ENCODE data around the gene ZNF222. TPM values are rescaled to one million over a fixed set of nuclear protein-coding genes. Genes with fewer than 3 reads are reported as not detected.

ZNF222 gene
- total RNA-seq (2022; extraction: Qiagen RNA extraction), result 2.9 to 4.7 TPM (median 3.3 TPM) in 5 replicates

DNA sequence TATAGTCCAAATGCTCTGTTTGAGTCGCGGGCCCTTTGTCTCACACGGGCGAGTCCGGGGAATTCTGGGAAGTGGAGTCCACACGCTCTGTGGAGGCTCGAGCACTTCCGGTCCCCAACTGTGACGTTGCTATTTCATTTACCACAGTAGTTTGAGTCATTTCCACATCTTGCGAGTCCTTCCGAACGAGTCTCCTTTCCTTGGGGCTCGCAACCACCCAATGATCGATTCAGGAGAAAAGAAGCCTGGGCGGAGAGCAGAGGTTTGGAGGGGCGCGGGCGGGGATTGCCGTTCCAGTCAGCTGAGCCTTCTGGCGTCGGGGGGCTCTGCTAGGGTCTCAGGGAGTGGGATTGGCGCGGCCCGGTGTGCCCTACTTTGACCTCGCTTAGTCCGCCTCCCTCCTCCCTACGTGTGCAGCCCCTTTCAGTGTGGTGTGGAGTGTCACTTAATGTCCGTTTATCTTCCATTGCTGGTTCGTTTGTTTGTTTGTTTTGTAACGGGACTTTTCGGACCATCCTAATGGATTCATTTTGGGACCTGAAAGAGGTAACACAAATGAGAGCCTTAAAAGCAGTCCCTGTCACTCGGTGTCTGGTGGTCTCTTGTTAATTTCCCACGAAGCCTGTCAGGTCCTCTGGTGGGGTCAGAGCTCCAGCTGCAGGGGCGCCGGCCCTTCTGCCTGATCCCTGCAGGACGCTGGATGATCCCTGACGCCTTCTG is at the start of gene ZNF222:
Gene ZNF222 (plus strand): TSS at position 163 of the 720 bp plus-strand sequence. CDS start 58 bp downstream, at position 221.

DNA sequence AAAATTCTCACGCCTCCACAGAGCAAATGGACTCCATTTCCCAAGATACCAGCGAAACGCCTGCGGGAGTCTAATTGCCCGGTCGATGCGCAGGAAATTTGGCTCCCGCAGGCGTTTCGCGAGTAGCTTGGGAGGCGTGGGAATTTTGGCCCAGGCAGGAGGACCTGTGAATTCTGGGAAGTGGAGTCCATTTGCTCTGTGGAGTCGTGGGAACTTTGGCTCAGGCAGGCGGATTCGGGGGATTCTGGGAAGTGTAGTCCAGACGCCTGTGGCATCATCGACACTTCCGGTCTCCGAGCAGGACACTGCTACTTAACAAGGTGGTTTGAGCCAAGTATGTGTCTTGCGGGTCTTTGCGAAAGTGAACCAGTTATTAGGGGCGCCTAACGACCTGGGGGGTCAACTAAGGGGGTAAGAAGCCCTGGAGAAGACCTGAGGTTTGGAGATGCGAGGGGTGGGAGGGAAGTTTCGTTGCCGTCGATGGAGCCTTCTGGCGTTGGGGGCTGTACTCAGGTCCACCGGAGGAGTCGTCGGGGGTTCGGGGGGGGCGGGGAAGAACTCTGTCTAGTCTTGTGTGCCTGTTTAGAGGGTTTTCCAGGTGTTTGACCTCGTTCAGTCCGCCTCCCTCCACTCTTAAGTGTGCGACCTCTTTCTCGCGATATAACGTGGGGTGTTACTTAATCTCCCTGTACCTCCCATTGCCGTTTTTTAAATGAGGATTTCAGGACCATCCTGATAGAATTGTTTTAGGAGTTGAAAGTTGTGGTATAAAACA is 41.1 kb upstream of the ZNF222 start, which contains the start of gene ZNF155:
Gene ZNF155 (plus strand): TSS at position 277 of the 775 bp plus-strand sequence. CDS start 4,356 bp downstream, outside the sequence.

GRCh38 chr19:44002566-44003460 is 22.4 kb upstream of the ZNF222 start, which contains the start of gene ZNF230:
TSS of gene ZNF230 (plus strand) at chr19:44002957. CDS start at chr19:44007079, 4,122 bp downstream.

GRCh38 chr19:44051650-44052402 is 26.6 kb downstream of the ZNF222 start, which contains the start of gene ZNF223:
TSS of gene ZNF223 (plus strand) at chr19:44052036. CDS start at chr19:44055177, 3,141 bp downstream.

DNA sequence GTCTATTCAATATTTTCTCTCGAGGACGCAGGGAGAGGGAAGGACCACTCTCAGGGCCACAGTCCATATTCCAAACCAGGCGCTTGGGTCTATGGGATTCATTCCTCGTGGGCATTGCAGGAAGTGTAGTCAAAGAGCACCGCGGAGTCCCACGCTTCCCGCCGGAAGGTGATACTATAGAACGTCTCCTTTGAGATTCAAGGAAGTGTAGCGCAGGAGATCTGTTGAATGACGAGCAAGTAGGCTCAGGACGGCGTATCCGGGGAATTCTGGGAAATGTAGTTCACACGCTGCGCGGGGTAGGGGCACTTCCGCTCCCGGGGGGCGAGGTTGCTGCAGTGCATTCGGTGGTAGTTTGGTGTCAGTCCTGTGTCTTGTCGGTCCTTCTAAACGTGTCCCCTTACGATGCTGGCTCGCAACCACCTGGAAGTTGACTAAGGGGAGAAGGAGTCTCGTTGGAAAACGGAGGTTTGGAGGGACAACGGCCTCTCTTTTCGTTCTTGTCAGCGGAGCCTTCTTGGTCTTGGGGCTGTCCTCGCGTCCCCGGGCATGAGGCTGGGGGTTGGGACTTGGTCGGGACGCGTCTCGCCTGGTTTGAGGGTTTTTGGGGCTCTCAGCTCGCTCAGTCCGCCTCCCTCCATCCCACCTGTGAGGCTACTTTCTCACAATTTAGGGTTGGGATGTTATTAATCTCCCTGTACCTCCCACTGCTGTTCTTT is 46.8 kb downstream of the ZNF222 start, which contains the start of gene ZNF284:
Gene ZNF284 (plus strand): TSS at position 336 of the 719 bp plus-strand sequence. CDS start 4,231 bp downstream, outside the sequence.

Other genes starting within 250 kb of the ZNF222 start
- gene KCNN4, start 244.4 kb upstream of the ZNF222 start, total RNA-seq (2022; extraction: Qiagen RNA extraction), result 36.2 to 55.1 TPM (median 52.9 TPM) in 5 replicates
- 0.05 to 0.55 TPM (median 0.14 TPM) in 4 of 5 replicates, not detected in the other for gene LYPD5, start 222.9 kb upstream of the ZNF222 start, total RNA-seq (2022; extraction: Qiagen RNA extraction)
- 3.6 to 6.8 TPM (median 4.3 TPM) in 5 replicates for gene ZNF283, start 198.1 kb upstream of the ZNF222 start, total RNA-seq (2022; extraction: Qiagen RNA extraction)
- 0.10 to 0.20 TPM (median 0.18 TPM) in 5 replicates for gene ZNF404, start 141.4 kb upstream of the ZNF222 start, total RNA-seq (2022; extraction: Qiagen RNA extraction)
- gene ZNF45, start 90.1 kb upstream of the ZNF222 start, total RNA-seq (2022; extraction: Qiagen RNA extraction), result 9.1 to 11.6 TPM (median 9.6 TPM) in 5 replicates
- 0.61 to 0.78 TPM (median 0.64 TPM) in 5 replicates for gene ZNF221, start 74.2 kb upstream of the ZNF222 start, total RNA-seq (2022; extraction: Qiagen RNA extraction)
- 2.3 to 3.9 TPM (median 2.7 TPM) in 5 replicates for gene ZNF155, start 41.2 kb upstream of the ZNF222 start, total RNA-seq (2022; extraction: Qiagen RNA extraction)
- gene ZNF230, start 22.4 kb upstream of the ZNF222 start, total RNA-seq (2022; extraction: Qiagen RNA extraction), result 2.5 to 3.0 TPM (median 2.9 TPM) in 5 replicates
- 1.9 to 4.0 TPM (median 3.2 TPM) in 5 replicates for gene ZNF223, start 26.7 kb downstream of the ZNF222 start, total RNA-seq (2022; extraction: Qiagen RNA extraction)
- gene ZNF284, start 46.8 kb downstream of the ZNF222 start, total RNA-seq (2022; extraction: Qiagen RNA extraction), result 0.30 to 0.55 TPM (median 0.38 TPM) in 5 replicates
- gene ZNF224, start 69.0 kb downstream of the ZNF222 start, total RNA-seq (2022; extraction: Qiagen RNA extraction), result 7.7 to 12.2 TPM (median 9.0 TPM) in 5 replicates
- gene ZNF225, start 88.0 kb downstream of the ZNF222 start, total RNA-seq (2022; extraction: Qiagen RNA extraction), result 2.2 to 3.7 TPM (median 2.6 TPM) in 5 replicates
- gene ZNF234, start 116.2 kb downstream of the ZNF222 start, total RNA-seq (2022; extraction: Qiagen RNA extraction), result 1.4 to 2.3 TPM (median 2.0 TPM) in 5 replicates
- gene ZNF226, start 139.7 kb downstream of the ZNF222 start, total RNA-seq (2022; extraction: Qiagen RNA extraction), result 17.2 to 21.5 TPM (median 18.9 TPM) in 5 replicates
- 9.7 to 12.9 TPM (median 10.0 TPM) in 5 replicates for gene ZNF227, start 187.2 kb downstream of the ZNF222 start, total RNA-seq (2022; extraction: Qiagen RNA extraction)
- 0.40 to 0.79 TPM (median 0.50 TPM) in 5 replicates for gene ZNF233, start 234.5 kb downstream of the ZNF222 start, total RNA-seq (2022; extraction: Qiagen RNA extraction)

Data from A549 treated with AZD2906 at 1 μM for 4 hours (cell line).